Fibroblast of mammary gland (primary cell): ENCODE data around the gene CLDN16.

Experiments used
- DNase-seq: peaks from one replicate; pipeline ENCODE4 v3.0.0-alpha.2; 2010; ENCODE audit warnings: low read depth
- H3K4me3 ChIP-seq: 2 replicates; pipeline ENCODE4 v1.5.1; 2011; ENCODE audit warnings: low read depth, mild to moderate bottlenecking, low read length, moderate library complexity; ENCODE audit not compliant: control insufficient read depth
- TF ChIP-seq, protein P1 (sequence below): conservative IDR thresholded peaks from 2 replicates; pipeline ENCODE4 v1.5.1; 2011; ENCODE audit warnings: low read depth, low read length, inconsistent platforms; ENCODE audit not compliant: control insufficient read depth, insufficient read depth

Gene CLDN16

DNA sequence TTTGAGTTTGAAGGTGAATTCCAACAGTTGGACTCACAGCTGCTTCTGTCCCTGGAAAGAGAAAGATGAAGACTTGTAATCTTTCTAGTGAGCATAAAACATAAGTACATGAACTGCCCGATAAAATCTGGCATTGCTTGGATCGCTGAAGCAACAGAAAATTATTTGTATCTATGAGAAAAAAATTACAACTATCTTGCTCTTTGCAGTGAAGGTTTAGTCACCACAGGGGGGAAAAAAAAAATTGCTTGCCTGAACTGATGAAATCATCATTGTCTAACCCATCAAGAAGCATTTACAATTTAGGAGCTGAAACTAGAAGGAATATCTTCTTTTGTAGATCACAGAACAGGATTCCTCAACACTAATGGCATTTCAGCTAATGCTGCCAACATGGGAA lies 41.7 kb downstream of the CLDN16 start:
- TF ChIP-seq, protein P1, sequence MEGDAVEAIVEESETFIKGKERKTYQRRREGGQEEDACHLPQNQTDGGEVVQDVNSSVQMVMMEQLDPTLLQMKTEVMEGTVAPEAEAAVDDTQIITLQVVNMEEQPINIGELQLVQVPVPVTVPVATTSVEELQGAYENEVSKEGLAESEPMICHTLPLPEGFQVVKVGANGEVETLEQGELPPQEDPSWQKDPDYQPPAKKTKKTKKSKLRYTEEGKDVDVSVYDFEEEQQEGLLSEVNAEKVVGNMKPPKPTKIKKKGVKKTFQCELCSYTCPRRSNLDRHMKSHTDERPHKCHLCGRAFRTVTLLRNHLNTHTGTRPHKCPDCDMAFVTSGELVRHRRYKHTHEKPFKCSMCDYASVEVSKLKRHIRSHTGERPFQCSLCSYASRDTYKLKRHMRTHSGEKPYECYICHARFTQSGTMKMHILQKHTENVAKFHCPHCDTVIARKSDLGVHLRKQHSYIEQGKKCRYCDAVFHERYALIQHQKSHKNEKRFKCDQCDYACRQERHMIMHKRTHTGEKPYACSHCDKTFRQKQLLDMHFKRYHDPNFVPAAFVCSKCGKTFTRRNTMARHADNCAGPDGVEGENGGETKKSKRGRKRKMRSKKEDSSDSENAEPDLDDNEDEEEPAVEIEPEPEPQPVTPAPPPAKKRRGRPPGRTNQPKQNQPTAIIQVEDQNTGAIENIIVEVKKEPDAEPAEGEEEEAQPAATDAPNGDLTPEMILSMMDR, result no peak
- DNase-seq, result peak; percentile 28
- H3K4me3 ChIP-seq, result no peak overlapping the region

DNA sequence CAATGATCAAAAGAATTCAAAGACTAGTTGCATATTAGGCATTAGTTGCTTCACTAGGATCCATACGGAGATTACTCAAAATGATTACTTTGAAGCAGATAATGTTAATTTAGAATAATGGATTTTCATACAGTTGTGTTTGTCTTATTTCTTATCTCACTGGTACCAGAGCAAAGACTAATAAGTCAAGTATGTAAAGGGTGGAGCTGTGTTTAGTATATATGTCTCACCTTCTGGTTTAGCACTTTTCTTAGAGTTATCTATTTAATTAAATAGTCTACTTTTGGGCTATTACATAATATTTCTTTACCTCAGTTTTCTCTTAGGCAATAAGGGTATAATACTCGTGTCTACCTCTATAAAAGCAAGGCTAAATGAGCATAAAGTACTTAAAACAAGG lies 42.9 kb downstream of the CLDN16 start:
- DNase-seq, result no peak
- TF ChIP-seq, protein P1, result no peak

DNA sequence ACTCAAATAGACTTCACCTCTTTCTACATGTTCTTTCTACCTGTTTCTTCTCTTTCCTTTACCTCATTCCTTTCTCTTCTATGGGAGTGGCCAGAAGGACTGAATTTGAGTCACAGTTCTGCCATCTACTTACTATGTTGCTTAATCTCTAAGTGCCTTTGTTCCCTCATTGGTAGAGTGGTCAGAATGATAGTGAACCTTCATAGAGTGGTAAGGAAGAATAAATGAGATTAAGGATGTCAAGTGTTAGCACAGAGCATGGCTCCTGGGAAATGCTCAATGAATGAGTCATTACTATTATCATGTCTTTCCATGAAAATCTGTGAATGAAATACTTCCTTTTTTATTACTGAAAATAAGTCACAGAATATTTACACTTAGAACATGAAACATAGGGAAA lies 44.3 kb downstream of the CLDN16 start:
- TF ChIP-seq, protein P1, result no peak
- H3K4me3 ChIP-seq, result no peak overlapping the region
- DNase-seq, result peak; percentile 9

More for the DNA sequence above, 42.9 kb downstream of the CLDN16 start:
- no peak overlapping the region for H3K4me3 ChIP-seq

DNA sequence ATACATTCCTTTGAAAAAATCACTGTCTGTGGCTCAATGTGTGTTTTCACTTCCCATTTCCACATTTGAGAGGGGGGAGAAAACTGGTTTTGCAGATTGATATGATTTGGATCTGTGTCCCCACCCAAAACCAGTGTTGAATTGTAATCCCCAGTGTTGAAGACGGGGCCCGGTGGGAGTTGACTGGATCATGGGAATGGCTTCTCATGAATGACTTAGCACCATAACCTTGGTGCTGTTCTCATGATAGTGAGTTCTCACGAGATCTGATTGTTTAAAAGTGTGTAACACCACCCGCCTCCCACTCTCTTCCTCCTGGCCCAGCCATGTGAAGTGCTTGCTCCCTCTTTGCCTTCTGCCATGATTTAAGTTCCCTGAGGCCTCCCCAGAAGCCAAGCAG lies 45.7 kb downstream of the CLDN16 start:
- H3K4me3 ChIP-seq, result no peak overlapping the region
- no peak for DNase-seq
- TF ChIP-seq, protein P1, result no peak

DNA sequence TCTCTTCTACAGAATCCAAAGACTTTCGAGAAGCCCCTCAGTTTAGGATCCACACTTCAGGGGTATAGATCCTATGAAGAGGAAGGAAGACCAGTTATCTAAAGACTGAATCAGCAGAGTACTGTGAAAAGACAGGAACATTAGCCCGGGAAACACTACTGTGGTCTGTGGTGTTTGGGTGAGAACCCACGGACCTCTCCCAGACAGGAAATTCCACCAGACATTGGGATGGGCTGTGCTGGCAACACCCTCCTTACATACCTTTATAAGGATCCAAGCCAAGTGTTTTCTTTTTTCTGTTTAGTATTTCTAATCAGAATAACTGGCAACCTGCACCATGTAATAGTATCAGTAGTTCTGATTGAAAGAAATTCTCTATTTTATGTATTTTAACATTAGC lies 47.7 kb downstream of the CLDN16 start:
- TF ChIP-seq, protein P1, result no peak
- H3K4me3 ChIP-seq, result no peak overlapping the region
- DNase-seq, result no peak

DNA sequence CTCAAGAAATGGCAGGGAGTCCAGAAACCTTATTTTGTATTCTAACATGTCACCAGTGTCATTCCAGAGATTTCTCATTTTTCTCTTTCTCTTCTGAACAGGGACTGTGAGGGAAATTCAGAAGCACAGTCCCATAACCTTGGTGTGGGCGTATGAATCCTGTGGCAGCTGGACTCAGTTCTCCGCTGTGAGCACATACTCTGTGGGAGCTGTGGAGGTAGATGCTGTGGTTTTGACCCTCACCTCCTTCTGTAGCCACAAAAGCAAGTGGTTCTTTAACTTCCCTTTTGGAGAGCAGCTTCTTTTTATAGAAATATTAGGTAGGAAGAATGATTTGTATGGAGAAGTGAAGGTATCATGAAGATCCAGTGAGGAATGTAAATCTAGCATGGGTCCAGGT lies 48.4 kb downstream of the CLDN16 start:
- no peak for DNase-seq
- H3K4me3 ChIP-seq, result no peak overlapping the region
- TF ChIP-seq, protein P1, result no peak

DNA sequence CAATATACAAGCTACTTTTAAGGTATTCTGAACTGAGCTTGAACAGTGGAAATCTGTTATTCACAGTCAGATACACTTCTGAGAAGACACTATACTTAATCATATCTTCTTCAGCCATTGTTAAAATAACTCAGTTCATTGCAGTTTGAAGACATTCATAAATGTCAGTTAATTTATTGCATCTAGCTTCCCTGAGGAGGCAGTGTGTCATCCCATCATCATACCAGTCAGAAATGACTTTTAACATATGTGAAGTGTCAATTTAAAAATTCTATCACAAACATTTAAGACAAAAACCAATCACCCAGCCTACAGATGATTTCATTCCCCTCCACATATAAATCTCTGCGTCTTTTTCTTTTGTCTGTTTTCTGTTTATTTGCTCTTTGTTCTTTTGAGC lies 54.3 kb downstream of the CLDN16 start:
- TF ChIP-seq, protein P1, result no peak
- no peak for DNase-seq
- no peak overlapping the region for H3K4me3 ChIP-seq
